Cardiac muscle cell (in vitro differentiated cells and primary cell): ENCODE data around the gene ABHD10. TPM values are rescaled to one million over a fixed set of nuclear protein-coding genes. Genes with fewer than 3 reads are reported as not detected.

ENCODE experiments used
- DNase-seq, 2 donors: peaks; one replicate each; pipeline versions ENCODE4 v3.0.0 to v3.0.0-alpha.2; 2010 to 2017; ENCODE audit warnings: low read depth in 1 of 2, low spot score in 1 of 2
- H3K27ac ChIP-seq: fragments of 200-600 bp; sonication (generic); 2 replicates; pipeline ENCODE4 v1.5.1; 2016
- H3K27me3 ChIP-seq: fragments of 200-600 bp; sonication (generic); 2 replicates; pipeline ENCODE4 v1.6.0; 2016; ENCODE audit warnings: control low read depth
- H3K36me3 ChIP-seq: fragments of 200-600 bp; sonication (generic); 2 replicates; pipeline ENCODE4 v1.5.1; 2016; ENCODE audit warnings: control low read depth
- H3K4me1 ChIP-seq: fragments of 200-600 bp; sonication (generic); 2 replicates; pipeline ENCODE4 v1.8.1; 2017; ENCODE audit warnings: low read depth, mild to moderate bottlenecking, mixed run types
- H3K4me3 ChIP-seq: fragments of 200-600 bp; sonication (generic); 2 replicates; pipeline ENCODE4 v1.5.1; 2016; ENCODE audit warnings: mild to moderate bottlenecking
- H3K9me3 ChIP-seq: fragments of 200-600 bp; sonication (generic); 2 replicates; pipeline ENCODE4 v1.5.1; 2017; ENCODE audit warnings: low read depth, mild to moderate bottlenecking, control low read depth
- CTCF ChIP-seq: IDR thresholded peaks from 2 replicates; pipeline ENCODE4 v1.5.1; 2012; ENCODE audit warnings: low read depth, mild to moderate bottlenecking, low read length
- polyA plus RNA-seq: library from polyadenylated mRNA; unstranded; fragments of >200 nt; fragmentation: Nextera tagmentation; extraction: Ambion mirVana; gene quantifications from 2 replicates; pipeline ENCODE4 v1.2.1, GENCODE V29; 2016
- total RNA-seq: library from RNA; depleted of rRNA; stranded (reverse); fragments of >200 nt; gene quantifications from 2 replicates; pipeline ENCODE4 v1.2.3, GENCODE V29; 2016

ABHD10 gene
- total and polyA plus RNA-seq, 2 experiments from 2014 or later = 22.6 to 37.6 TPM

- no peak overlapping the region for H3K4me3 ChIP-seq
- no peak for TF ChIP-seq CTCF
- H3K4me1 ChIP-seq = peaks cover 14% of the 10 kb centered on the region
- no peak for DNase-seq
- H3K36me3 ChIP-seq = no peaks in the 10 kb centered on the region
- H3K27ac ChIP-seq = no peak overlapping the region
- H3K9me3 ChIP-seq = no peaks in the 10 kb centered on the region
- peaks cover 40% of the 10 kb centered on the region for H3K27me3 ChIP-seq
Measured at GRCh38 chr3:112042842-112043280, 64.0 kb downstream of the ABHD10 start.

Other genes starting within 250 kb of the ABHD10 start
- gene PHLDB2, start 119.8 kb upstream of the ABHD10 start, total RNA-seq = 11.2 and 27.2 TPM in 2 replicates
- gene PHLDB2, start 119.8 kb upstream of the ABHD10 start, polyA plus RNA-seq = 11.3 and 24.4 TPM in 2 replicates
- gene TAGLN3, start 19.9 kb downstream of the ABHD10 start, total RNA-seq = 1.6 and 4.2 TPM in 2 replicates
- gene TAGLN3, start 19.9 kb downstream of the ABHD10 start, polyA plus RNA-seq = 1.1 and 1.6 TPM in 2 replicates
- not detected in 2 replicates for gene TMPRSS7, start 55.7 kb downstream of the ABHD10 start, total RNA-seq
- gene TMPRSS7, start 55.7 kb downstream of the ABHD10 start, polyA plus RNA-seq = not detected in 2 replicates
- gene C3orf52, start 107.4 kb downstream of the ABHD10 start, total RNA-seq = 10.4 and 15.4 TPM in 2 replicates
- gene C3orf52, start 107.4 kb downstream of the ABHD10 start, polyA plus RNA-seq = 10.0 and 18.8 TPM in 2 replicates
- not detected in 2 replicates for gene GCSAM, start 154.2 kb downstream of the ABHD10 start, total RNA-seq
- gene GCSAM, start 154.2 kb downstream of the ABHD10 start, polyA plus RNA-seq = 0.66 and 1.7 TPM in 2 replicates